GM23248 (cell line): ENCODE results near the gene TTBK1. TPM values are rescaled to one million over a fixed set of nuclear protein-coding genes. Genes with fewer than 3 reads are reported as not detected.
A peak's percentile ranks its signal among the peaks of the same experiment; 100 is the strongest.

Experiments
- DNase-seq: peaks from one replicate; pipeline ENCODE4 v3.0.0-alpha.2; 2015
- H2AFZ ChIP-seq: fragments of 200-600 bp; sonication (generic); 2 replicates; pipeline ENCODE4 v1.6.1; 2016; ENCODE audit warnings: antibody characterized with exemption
- H3F3A ChIP-seq: fragments of 200-600 bp; sonication (generic); 2 replicates; pipeline ENCODE4 v1.6.1; 2016; ENCODE audit warnings: mild to moderate bottlenecking, antibody characterized with exemption, mixed run types; ENCODE audit not compliant: insufficient read depth
- H3K27ac ChIP-seq: fragments of 200-600 bp; sonication (generic); 2 replicates; pipeline ENCODE4 v1.5.1; 2016; ENCODE audit warnings: mild to moderate bottlenecking
- H3K27me3 ChIP-seq: fragments of 200-600 bp; sonication (generic); replicated peaks from 2 replicates; pipeline ENCODE4 v1.6.1; 2016; ENCODE audit warnings: mild to moderate bottlenecking; ENCODE audit not compliant: insufficient read depth
- H3K36me3 ChIP-seq: fragments of 200-600 bp; sonication (generic); 2 replicates; pipeline ENCODE4 v1.6.1; 2016; ENCODE audit warnings: low read depth, mild to moderate bottlenecking
- H3K4me1 ChIP-seq: fragments of 200-600 bp; sonication (generic); 2 replicates; pipeline ENCODE4 v1.6.1; 2016; ENCODE audit warnings: mild to moderate bottlenecking; ENCODE audit not compliant: insufficient read depth
- H3K4me2 ChIP-seq: fragments of 200-600 bp; sonication (generic); one replicate; pipeline ENCODE4 v1.6.1; 2016; ENCODE audit warnings: mild to moderate bottlenecking; ENCODE audit not compliant: unreplicated experiment
- H3K4me3 ChIP-seq: fragments of 200-600 bp; sonication (generic); 2 replicates; pipeline ENCODE4 v1.5.1; 2016; ENCODE audit warnings: mild to moderate bottlenecking
- H3K79me2 ChIP-seq: fragments of 200-600 bp; sonication (generic); 2 replicates; pipeline ENCODE4 v1.6.1; 2016; ENCODE audit warnings: mild to moderate bottlenecking; ENCODE audit not compliant: insufficient read depth
- H3K9ac ChIP-seq: fragments of 200-600 bp; sonication (generic); 2 replicates; pipeline ENCODE4 v1.6.1; 2016; ENCODE audit warnings: mild to moderate bottlenecking
- H3K9me2 ChIP-seq: fragments of 200-600 bp; sonication (generic); 2 replicates; pipeline ENCODE4 v1.6.1; 2016; ENCODE audit warnings: mixed run types, mild to moderate bottlenecking, moderate library complexity; ENCODE audit not compliant: insufficient read depth
- H3K9me3 ChIP-seq: fragments of 200-600 bp; sonication (generic); one replicate; pipeline ENCODE4 v1.6.1; 2017; ENCODE audit warnings: low read depth
- H4K20me1 ChIP-seq: fragments of 200-600 bp; sonication (generic); 2 replicates; pipeline ENCODE4 v1.6.0; 2016; ENCODE audit not compliant: insufficient read depth
- EZH2 ChIP-seq: fragments of 200-600 bp; sonication (generic); IDR thresholded peaks from 2 replicates; pipeline ENCODE4 v1.6.1; 2018; ENCODE audit warnings: antibody characterized with exemption, mild to moderate bottlenecking; ENCODE audit not compliant: insufficient read depth, poor library complexity, severe bottlenecking
- EZH2phosphoT487 ChIP-seq: fragments of 200-600 bp; sonication (generic); IDR thresholded peaks from 2 replicates; pipeline ENCODE4 v1.6.1; 2018; ENCODE audit warnings: antibody characterized with exemption, moderate library complexity, mild to moderate bottlenecking, low read depth; ENCODE audit not compliant: insufficient read depth
- WGBS, 2 experiments: methylation state at CpG; one replicate each; pipeline ENCODE4 v1.1.6; 2015 to 2017; ENCODE audit warnings: low lambda C conversion rate in 2 of 2, low coverage in 1 of 2; ENCODE audit errors: missing lambda C conversion rate in 2 of 2; 5-methylcytosine and 5-hydroxymethylcytosine counted together
- in situ Hi-C: fragments of 300-500 bp; cut with MboI; formaldehyde crosslinking; loops from 2 replicates; pipeline ENCODE4 v1.15.0; 2020
- polyA plus RNA-seq: library from polyadenylated mRNA; unstranded; fragments of >200 nt; fragmentation: Nextera tagmentation; extraction: Ambion mirVana; gene quantifications from 2 replicates; pipeline ENCODE4 v1.2.1, GENCODE V29; 2016
- total RNA-seq: library from RNA; depleted of rRNA; stranded (reverse); fragments of >200 nt; shearing (Covaris generic); gene quantifications from 2 replicates; pipeline ENCODE4 v1.2.3, GENCODE V29; 2014

Gene TTBK1
- total and polyA plus RNA-seq, 2 experiments from 2014 or later = not detected

- peaks cover 3% of the 10 kb centered on the region; the same call in 1 of the 2 replicates for H3K36me3 ChIP-seq
- H3K4me3 ChIP-seq = no peak overlapping the region
- no peaks in the 10 kb centered on the region for H4K20me1 ChIP-seq
- in situ Hi-C loops = no loop called here
- TF ChIP-seq EZH2phosphoT487 (no peak), EZH2 (no peak)
- no peaks in the 10 kb centered on the region for H3K79me2 ChIP-seq
- H3K4me1 ChIP-seq = no peaks in the 10 kb centered on the region
- no peaks in the 10 kb centered on the region for H3K9me3 ChIP-seq
- H2AFZ ChIP-seq = no peak overlapping the region
- WGBS, 2 experiments = 85 to 86% methylated on average over 7 of the region's 7 CpGs
- no peak overlapping the region for H3K4me2 ChIP-seq
- H3K27ac ChIP-seq = no peak overlapping the region
- DNase-seq = no peak
- H3K27me3 ChIP-seq = no peaks in the 10 kb centered on the region
- H3F3A ChIP-seq = no peaks in the 10 kb centered on the region
- no peak overlapping the region for H3K9ac ChIP-seq
- H3K9me2 ChIP-seq = no peaks in the 10 kb centered on the region
Measured at GRCh38 chr6:43219814-43220213, 23.5 kb upstream of the TTBK1 start.

- Histone ChIP-seq H3K27ac (no peak overlapping the region), H3K27me3 (no peaks in the 10 kb centered on the region), H3F3A (no peaks in the 10 kb centered on the region), H3K79me2 (no peaks in the 10 kb centered on the region), H4K20me1 (no peaks in the 10 kb centered on the region), H3K9me2 (no peaks in the 10 kb centered on the region), H3K36me3 (peaks cover 3% of the 10 kb centered on the region; the same call in 1 of the 2 replicates), H3K4me3 (no peak overlapping the region), H3K4me2 (no peak overlapping the region), H3K9me3 (no peaks in the 10 kb centered on the region), H3K4me1 (no peaks in the 10 kb centered on the region), H3K9ac (no peak overlapping the region), H2AFZ (no peak overlapping the region)
- TF ChIP-seq EZH2phosphoT487 = no peak
- no peak for TF ChIP-seq EZH2
- WGBS, 2 experiments = 90 to 92% methylated on average over 16 of the region's 16 CpGs
- DNase-seq = no peak
- in situ Hi-C loops = no loop called here
Measured at GRCh38 chr6:43220439-43220951, 22.8 kb upstream of the TTBK1 start.

- 76 to 82% methylated on average over 16 to 20 of the region's 20 CpGs for WGBS, 2 experiments
- Histone ChIP-seq H3K79me2 (no peaks in the 10 kb centered on the region), H3K27ac (no peak overlapping the region), H3K4me1 (no peaks in the 10 kb centered on the region), H3F3A (no peaks in the 10 kb centered on the region), H3K9me2 (no peaks in the 10 kb centered on the region), H3K27me3 (no peaks in the 10 kb centered on the region), H3K4me3 (no peak overlapping the region), H3K9me3 (no peaks in the 10 kb centered on the region), H2AFZ (no peak overlapping the region), H3K4me2 (no peak overlapping the region), H3K9ac (no peak overlapping the region), H4K20me1 (no peaks in the 10 kb centered on the region), H3K36me3 (peaks cover 3% of the 10 kb centered on the region; the same call in 1 of the 2 replicates)
- DNase-seq = peak; percentile 15
- no peak for TF ChIP-seq EZH2
- no peak for TF ChIP-seq EZH2phosphoT487
- in situ Hi-C loops = no loop called here
Measured at GRCh38 chr6:43221046-43221972, 22.0 kb upstream of the TTBK1 start.

- Histone ChIP-seq H3K4me3 (no peak overlapping the region), H2AFZ (no peak overlapping the region), H3K4me2 (no peak overlapping the region), H3K36me3 (no peaks in the 10 kb centered on the region), H4K20me1 (no peaks in the 10 kb centered on the region), H3K9me3 (no peaks in the 10 kb centered on the region), H3K79me2 (no peaks in the 10 kb centered on the region), H3K27me3 (no peaks in the 10 kb centered on the region), H3K27ac (no peak overlapping the region), H3F3A (no peaks in the 10 kb centered on the region), H3K4me1 (no peaks in the 10 kb centered on the region), H3K9ac (no peak overlapping the region), H3K9me2 (no peaks in the 10 kb centered on the region)
- TF ChIP-seq EZH2 (no peak), EZH2phosphoT487 (no peak)
- DNase-seq = no peak
- in situ Hi-C loops = no loop called here
- whole genome bisulfite sequencing, 2 experiments = 83% methylated on average over 12 to 15 of the region's 15 CpGs
Measured at GRCh38 chr6:43222418-43223059, 20.7 kb upstream of the TTBK1 start.
